PC-3 (cell line): ENCODE results near the gene ADARB2. TPM values are rescaled to one million over a fixed set of nuclear protein-coding genes. Genes with fewer than 3 reads are reported as not detected.

Experiments used
- ATAC-seq: fragments of 200-7000 bp; cut with Tn5 transposase; 2 replicates; pipeline ENCODE4 v1.9.1; 2020; ENCODE audit warnings: mild to moderate bottlenecking, moderate library complexity
- BruUV-seq: library from RNA; stranded (reverse); fragments of 400-500 nt; replicated peaks from 2 replicates; lab custom pipeline; 2021; lab: Mats Ljungman, UMichigan
- CTCF ChIA-PET: fragments of 300-600 bp; sonication (Branson Sonifier 250); formaldehyde crosslinking; loops from one replicate; lab custom pipeline; 2022; ENCODE audit warnings: antibody characterized with exemption; lab: Charles Lee
- POLR2A ChIA-PET: fragments of 300-600 bp; sonication (Branson Sonifier 250); formaldehyde crosslinking; loops from one replicate; lab custom pipeline; 2022; ENCODE audit warnings: antibody characterized with exemption; ENCODE audit not compliant: unreplicated experiment; lab: Charles Lee
- DNase-seq: peaks from one replicate; pipeline ENCODE4 v3.0.0-alpha.2; 2015
- H2AFZ ChIP-seq: fragments of 300-600 bp; sonication (generic); 2 replicates; pipeline ENCODE4 v1.6.0; 2016; ENCODE audit warnings: antibody characterized with exemption, low read length
- H3F3A ChIP-seq: fragments of 300-600 bp; sonication (generic); one replicate; pipeline ENCODE4 v1.6.0; 2017; ENCODE audit warnings: antibody characterized with exemption, low read length, control low read depth, mild to moderate bottlenecking; ENCODE audit not compliant: unreplicated experiment
- H3K27ac ChIP-seq: fragments of 300-600 bp; sonication (generic); 2 replicates; pipeline ENCODE4 v1.5.1; 2016; ENCODE audit warnings: mild to moderate bottlenecking, low read length
- H3K27me3 ChIP-seq: fragments of 300-600 bp; sonication (generic); 2 replicates; pipeline ENCODE4 v1.6.1; 2016; ENCODE audit warnings: low read length, mixed read lengths
- H3K36me3 ChIP-seq: fragments of 300-600 bp; sonication (generic); 2 replicates; pipeline ENCODE4 v1.6.1; 2016; ENCODE audit warnings: low read depth, mixed run types, low read length, mixed read lengths
- H3K4me1 ChIP-seq: fragments of 300-600 bp; sonication (generic); 2 replicates; pipeline ENCODE4 v1.5.1; 2016; ENCODE audit warnings: low read length; ENCODE audit not compliant: insufficient read depth
- H3K4me2 ChIP-seq: fragments of 300-600 bp; sonication (generic); 2 replicates; pipeline ENCODE4 v1.6.0; 2016; ENCODE audit warnings: low read length
- H3K4me3 ChIP-seq: fragments of 300-600 bp; sonication (generic); 2 replicates; pipeline ENCODE4 v1.5.1; 2016; ENCODE audit warnings: mild to moderate bottlenecking, low read length, mixed read lengths
- H3K79me2 ChIP-seq: fragments of 300-600 bp; sonication (generic); 2 replicates; pipeline ENCODE4 v1.6.1; 2017; ENCODE audit warnings: low read length, mixed read lengths
- H3K9ac ChIP-seq: fragments of 300-600 bp; sonication (generic); 2 replicates; pipeline ENCODE4 v1.6.0; 2016; ENCODE audit warnings: mild to moderate bottlenecking, low read length
- H3K9me2 ChIP-seq: fragments of 300-600 bp; sonication (generic); replicated peaks from 2 replicates; pipeline ENCODE4 v1.6.1; 2016; ENCODE audit warnings: mixed run types, low read length, mixed read lengths
- H3K9me3 ChIP-seq: fragments of 300-600 bp; sonication (generic); 2 replicates; pipeline ENCODE4 v1.6.1; 2016; ENCODE audit warnings: low read length, mixed read lengths
- H4K20me1 ChIP-seq: fragments of 300-600 bp; sonication (generic); 2 replicates; pipeline ENCODE4 v1.6.1; 2016; ENCODE audit warnings: low read length, mixed read lengths
- EZH2 ChIP-seq: fragments of 300-600 bp; sonication (generic); IDR thresholded peaks from one replicate; pipeline ENCODE4 v1.6.1; 2017; ENCODE audit warnings: antibody characterized with exemption, mild to moderate bottlenecking, low read length; ENCODE audit not compliant: unreplicated experiment
- EZH2phosphoT487 ChIP-seq: fragments of 300-600 bp; sonication (generic); IDR thresholded peaks from 2 replicates; pipeline ENCODE4 v1.6.1; 2018; ENCODE audit warnings: mild to moderate bottlenecking, antibody characterized with exemption, low read length, borderline replicate concordance
- intact Hi-C: fragments of 100-400 bp; cut with micrococcal nuclease; formaldehyde crosslinking; loops from 2 replicates; pipeline ENCODE4 v1.9.0; 2023
- total RNA-seq: library from RNA; depleted of rRNA; stranded (reverse); fragments of >200 nt; gene quantifications from 2 replicates; pipeline ENCODE4 v1.2.3, GENCODE V29; 2014
- TF ChIP-seq, protein P1 (sequence below): fragments of 300-600 bp; sonication (generic); conservative IDR thresholded peaks from 2 replicates; pipeline ENCODE4 v1.5.1; 2017; ENCODE audit warnings: antibody characterized with exemption, low read depth, mild to moderate bottlenecking, low read length

ADARB2 gene
- total RNA-seq, 1 experiment from 2014 or later = not detected

DNA sequence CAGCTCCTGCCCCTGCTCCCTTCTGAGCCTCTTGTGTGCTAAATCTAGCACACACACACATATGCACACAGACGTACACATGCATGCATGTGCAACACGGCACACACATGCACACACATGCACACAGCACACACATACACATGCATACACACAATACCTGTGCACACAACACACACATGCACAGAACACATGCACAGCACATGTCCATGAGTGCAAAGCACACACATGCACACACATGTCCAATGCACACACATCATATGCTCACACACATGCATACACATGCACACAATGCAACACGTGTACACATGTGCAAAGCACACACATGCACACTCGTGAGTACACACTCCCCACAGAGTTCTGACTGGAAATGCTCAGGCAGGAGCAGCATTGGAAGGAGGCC, 566.1 kb downstream of the ADARB2 start:
- ATAC-seq (no peak), DNase-seq (no peak)
- ChIA-PET POLR2A (no interaction called here), CTCF (no interaction called here)
- H3K4me2 ChIP-seq = no peak overlapping the region
- no peaks in the 10 kb centered on the region for H3K9me2 ChIP-seq
- H3K27me3 ChIP-seq = peaks cover 10% of the 10 kb centered on the region; the same call in 1 of the 2 replicates
- no peak for TF ChIP-seq EZH2phosphoT487
- TF ChIP-seq EZH2 = no peak
- TF ChIP-seq, protein P1, sequence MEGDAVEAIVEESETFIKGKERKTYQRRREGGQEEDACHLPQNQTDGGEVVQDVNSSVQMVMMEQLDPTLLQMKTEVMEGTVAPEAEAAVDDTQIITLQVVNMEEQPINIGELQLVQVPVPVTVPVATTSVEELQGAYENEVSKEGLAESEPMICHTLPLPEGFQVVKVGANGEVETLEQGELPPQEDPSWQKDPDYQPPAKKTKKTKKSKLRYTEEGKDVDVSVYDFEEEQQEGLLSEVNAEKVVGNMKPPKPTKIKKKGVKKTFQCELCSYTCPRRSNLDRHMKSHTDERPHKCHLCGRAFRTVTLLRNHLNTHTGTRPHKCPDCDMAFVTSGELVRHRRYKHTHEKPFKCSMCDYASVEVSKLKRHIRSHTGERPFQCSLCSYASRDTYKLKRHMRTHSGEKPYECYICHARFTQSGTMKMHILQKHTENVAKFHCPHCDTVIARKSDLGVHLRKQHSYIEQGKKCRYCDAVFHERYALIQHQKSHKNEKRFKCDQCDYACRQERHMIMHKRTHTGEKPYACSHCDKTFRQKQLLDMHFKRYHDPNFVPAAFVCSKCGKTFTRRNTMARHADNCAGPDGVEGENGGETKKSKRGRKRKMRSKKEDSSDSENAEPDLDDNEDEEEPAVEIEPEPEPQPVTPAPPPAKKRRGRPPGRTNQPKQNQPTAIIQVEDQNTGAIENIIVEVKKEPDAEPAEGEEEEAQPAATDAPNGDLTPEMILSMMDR = no peak
- no peaks in the 10 kb centered on the region for H4K20me1 ChIP-seq
- no peaks in the 10 kb centered on the region for H3K79me2 ChIP-seq
- H3K9me3 ChIP-seq = no peaks in the 10 kb centered on the region
- no peak overlapping the region for H3K9ac ChIP-seq
- no peak overlapping the region for H2AFZ ChIP-seq
- no peaks in the 10 kb centered on the region for H3F3A ChIP-seq
- H3K36me3 ChIP-seq = no peaks in the 10 kb centered on the region
- BruUV-seq = no TSS peak
- no peak overlapping the region for H3K4me3 ChIP-seq
- no peaks in the 10 kb centered on the region for H3K4me1 ChIP-seq
- intact Hi-C loops = no loop called here
- H3K27ac ChIP-seq = no peak overlapping the region

- no peaks in the 10 kb centered on the region for H3K79me2 ChIP-seq
- H3K4me2 ChIP-seq = no peak overlapping the region
- intact Hi-C loops = no loop called here
- no peak overlapping the region for H2AFZ ChIP-seq
- peaks cover 10% of the 10 kb centered on the region; the same call in 1 of the 2 replicates for H3K27me3 ChIP-seq
- no peak overlapping the region for H3K27ac ChIP-seq
- no peaks in the 10 kb centered on the region for H3K9me3 ChIP-seq
- no peak for ATAC-seq
- no peaks in the 10 kb centered on the region for H4K20me1 ChIP-seq
- no peak overlapping the region for H3K9ac ChIP-seq
- H3K4me1 ChIP-seq = no peaks in the 10 kb centered on the region
- H3F3A ChIP-seq = no peaks in the 10 kb centered on the region
- H3K9me2 ChIP-seq = no peaks in the 10 kb centered on the region
- no TSS peak for BruUV-seq
- DNase-seq = no peak
- no peak overlapping the region for H3K4me3 ChIP-seq
- TF ChIP-seq, protein P1 = no peak
- no peak for TF ChIP-seq EZH2phosphoT487
- ChIA-PET CTCF (no interaction called here), POLR2A (no interaction called here)
- no peaks in the 10 kb centered on the region for H3K36me3 ChIP-seq
These were observed 566.5 kb downstream of the ADARB2 start for GRCh38 chr10:1170867-1171180.

GRCh38 chr10:1169981-1170866, 567.1 kb downstream of the ADARB2 start:
- no peak overlapping the region for H3K4me2 ChIP-seq
- ATAC-seq (no peak), DNase-seq (no peak)
- no peaks in the 10 kb centered on the region for H3F3A ChIP-seq
- no peaks in the 10 kb centered on the region for H3K36me3 ChIP-seq
- H3K9ac ChIP-seq = no peak overlapping the region
- no peaks in the 10 kb centered on the region for H4K20me1 ChIP-seq
- no peak overlapping the region for H2AFZ ChIP-seq
- H3K4me1 ChIP-seq = no peaks in the 10 kb centered on the region
- no peaks in the 10 kb centered on the region for H3K9me2 ChIP-seq
- ChIA-PET POLR2A (interaction anchor here (0.7 kb wide), 1 partner anchor 170 kb away, joined by 3 read pairs; no protein-coding TSS in a partner anchor), CTCF (no interaction called here)
- peaks cover 10% of the 10 kb centered on the region; the same call in 1 of the 2 replicates for H3K27me3 ChIP-seq
- no TSS peak for BruUV-seq
- no peaks in the 10 kb centered on the region for H3K79me2 ChIP-seq
- intact Hi-C loops = no loop called here
- no peaks in the 10 kb centered on the region for H3K9me3 ChIP-seq
- TF ChIP-seq EZH2 = no peak
- TF ChIP-seq, protein P1 = no peak
- no peak for TF ChIP-seq EZH2phosphoT487
- H3K27ac ChIP-seq = no peak overlapping the region
- no peak overlapping the region for H3K4me3 ChIP-seq
